HG03565 (cell line): ENCODE data around the gene FSIP1.
A peak's percentile ranks its signal among the peaks of the same experiment; 100 is the strongest.

Experiments
- ATAC-seq: cut with Tn5 transposase; IDR thresholded peaks from one replicate; pipeline ENCODE4 v1.9.1; 2021; ENCODE audit warnings: mild to moderate bottlenecking, moderate library complexity; ENCODE audit not compliant: unreplicated experiment

Gene FSIP1

DNA sequence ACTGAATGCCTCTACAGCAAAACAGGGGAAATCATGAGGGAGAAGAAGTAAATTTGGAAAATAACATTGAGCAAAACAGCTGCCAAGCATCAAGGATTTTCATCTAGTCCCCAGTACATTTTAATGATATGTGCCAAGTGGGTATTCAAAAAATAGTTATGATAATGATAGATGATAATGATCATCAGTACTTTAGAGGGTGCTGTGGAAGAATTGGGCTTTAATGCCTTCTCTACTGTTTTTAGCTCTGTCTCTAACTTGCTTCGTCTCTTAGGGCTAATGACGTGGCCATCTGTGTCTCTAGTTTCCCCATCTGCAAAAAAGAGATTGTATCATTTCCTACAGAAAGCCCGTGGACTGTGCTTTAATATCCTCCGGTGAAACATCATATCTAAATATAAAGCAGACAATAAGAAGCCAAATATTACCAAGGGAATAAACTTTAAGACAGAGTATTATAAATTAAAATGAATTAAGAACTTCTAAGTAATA, 10.2 kb upstream of the FSIP1 start:
- no peak for ATAC-seq

DNA sequence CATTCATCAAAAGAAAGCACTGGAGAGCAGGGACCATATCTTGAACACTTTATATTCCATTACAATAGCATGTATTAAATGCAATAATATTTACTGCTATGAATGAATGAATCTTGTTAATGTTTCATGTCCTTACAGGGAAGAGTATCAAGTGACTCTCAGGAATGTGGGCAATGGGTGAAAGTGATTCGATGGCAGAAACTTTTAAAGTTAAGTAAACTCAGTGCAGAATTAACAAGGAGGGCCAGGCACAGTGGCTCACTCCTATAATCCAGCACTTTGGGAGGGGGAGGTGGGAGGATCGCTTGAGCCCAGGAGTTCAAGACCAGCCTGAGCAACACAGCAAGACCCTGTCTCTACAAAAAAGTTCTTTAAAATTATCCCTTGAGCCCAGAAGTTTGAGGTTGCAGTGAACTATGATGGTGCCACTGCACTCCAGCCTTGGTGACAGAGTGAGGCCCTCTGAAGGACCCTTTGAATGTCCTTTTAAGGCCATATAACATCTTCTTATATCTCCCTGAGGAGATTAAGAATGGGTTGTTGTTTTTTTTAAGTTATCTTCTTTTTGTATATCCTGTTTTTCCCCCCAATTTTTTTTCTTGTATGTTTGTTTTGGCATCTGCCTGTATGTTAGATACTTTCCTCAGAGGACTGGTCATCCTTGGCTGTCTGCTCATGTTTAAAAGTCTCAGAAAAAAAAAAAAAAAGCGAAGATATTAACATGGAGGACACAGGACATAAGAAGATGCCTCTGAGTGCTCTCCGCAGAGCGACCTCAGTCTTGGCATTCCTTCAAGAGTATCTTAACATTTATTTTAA, 9.6 kb upstream of the FSIP1 start:
- no peak for ATAC-seq

DNA sequence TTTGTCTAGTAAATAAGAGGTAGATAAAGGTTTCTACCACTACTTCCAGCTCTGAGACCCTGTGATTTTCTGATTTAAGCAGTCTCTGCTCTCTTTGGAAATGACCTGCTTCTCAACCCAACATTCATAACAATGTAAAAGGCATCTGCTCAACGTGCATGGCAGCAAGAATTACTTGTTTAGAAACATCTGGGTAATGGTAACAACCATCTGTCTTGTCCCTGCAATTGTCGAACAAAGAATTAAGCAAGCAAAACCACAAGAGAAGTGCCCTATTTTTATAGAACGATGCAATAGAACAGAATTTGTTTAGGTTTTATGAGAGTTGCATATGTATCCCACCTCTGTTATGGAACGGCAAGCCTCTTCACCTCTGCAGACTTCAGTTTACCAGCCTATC, 7.1 kb upstream of the FSIP1 start:
- no peak for ATAC-seq

DNA sequence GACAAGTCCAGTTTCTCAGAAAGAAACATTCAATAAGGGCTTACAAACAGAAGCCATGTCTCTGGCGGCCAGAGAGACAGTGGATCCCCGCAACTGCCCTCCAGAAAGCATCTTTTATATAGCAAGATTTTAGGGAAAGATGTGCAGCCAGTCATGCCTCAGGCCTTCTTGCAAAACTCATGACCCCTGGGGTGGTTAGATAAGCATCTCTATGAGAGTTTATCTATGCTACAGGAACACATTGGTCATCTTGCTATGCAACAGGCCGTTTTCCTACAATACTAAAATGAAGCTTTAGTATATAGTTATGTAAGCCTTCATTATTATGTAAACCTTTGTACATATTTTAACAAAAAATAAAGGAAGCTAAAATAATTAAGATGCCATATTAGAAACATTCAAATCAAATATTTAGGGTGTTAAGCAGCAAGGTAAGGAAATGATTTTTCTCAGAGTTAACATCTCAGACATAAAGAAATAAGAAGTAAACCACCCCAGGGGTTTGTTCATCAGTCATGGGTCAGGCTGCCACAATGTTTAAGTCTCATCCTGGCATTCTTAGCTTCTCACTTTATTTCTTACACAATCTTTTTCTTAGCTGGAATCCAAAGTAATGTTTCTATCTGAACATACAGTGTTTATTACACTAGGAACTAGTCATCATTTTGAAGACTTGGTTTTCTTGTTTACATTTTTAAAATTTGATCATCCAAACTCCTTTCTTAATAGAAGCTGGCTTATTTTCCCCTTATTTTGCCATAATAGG, 6.3 kb upstream of the FSIP1 start:
- ATAC-seq: no peak

DNA sequence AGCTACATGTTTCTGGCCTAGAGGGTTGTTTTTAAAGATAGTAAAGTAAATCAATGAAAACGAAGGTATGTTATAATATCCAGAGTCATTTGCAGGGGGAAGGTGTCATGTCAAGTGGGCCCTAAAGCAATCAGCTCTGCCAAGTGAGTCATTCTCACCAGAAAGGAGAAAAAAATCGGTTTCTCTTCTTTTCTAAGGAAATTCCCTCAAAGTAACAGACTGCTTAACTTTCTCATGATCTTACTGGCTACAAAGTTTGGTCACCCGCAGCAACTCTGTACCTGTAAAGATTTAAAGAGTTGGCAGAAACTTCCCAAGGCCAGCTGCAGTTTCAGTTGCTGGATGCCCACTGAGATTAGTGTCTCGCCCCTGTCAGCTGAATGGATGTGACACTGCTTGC, 5.5 kb upstream of the FSIP1 start:
- ATAC-seq: peak; percentile 40

DNA sequence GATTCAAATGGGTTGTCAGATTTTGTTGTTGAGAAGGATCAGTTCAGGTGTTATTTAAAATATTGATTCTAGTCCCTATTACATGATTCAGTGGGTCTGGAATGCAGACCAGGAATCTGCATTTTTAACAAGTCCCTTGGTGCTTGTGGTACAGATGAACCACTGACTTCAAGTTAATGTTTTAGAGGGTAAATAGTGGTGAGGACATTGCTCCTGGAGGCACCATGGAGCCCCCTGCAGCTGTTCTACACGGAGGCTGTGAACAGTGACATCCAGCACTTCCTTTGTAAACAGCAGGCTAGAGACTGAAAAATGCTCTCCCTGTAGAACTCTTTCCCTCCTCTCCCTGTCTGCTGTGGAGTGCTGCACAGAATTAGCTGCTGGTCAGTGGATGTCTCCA, 4.8 kb upstream of the FSIP1 start:
- ATAC-seq: no peak

DNA sequence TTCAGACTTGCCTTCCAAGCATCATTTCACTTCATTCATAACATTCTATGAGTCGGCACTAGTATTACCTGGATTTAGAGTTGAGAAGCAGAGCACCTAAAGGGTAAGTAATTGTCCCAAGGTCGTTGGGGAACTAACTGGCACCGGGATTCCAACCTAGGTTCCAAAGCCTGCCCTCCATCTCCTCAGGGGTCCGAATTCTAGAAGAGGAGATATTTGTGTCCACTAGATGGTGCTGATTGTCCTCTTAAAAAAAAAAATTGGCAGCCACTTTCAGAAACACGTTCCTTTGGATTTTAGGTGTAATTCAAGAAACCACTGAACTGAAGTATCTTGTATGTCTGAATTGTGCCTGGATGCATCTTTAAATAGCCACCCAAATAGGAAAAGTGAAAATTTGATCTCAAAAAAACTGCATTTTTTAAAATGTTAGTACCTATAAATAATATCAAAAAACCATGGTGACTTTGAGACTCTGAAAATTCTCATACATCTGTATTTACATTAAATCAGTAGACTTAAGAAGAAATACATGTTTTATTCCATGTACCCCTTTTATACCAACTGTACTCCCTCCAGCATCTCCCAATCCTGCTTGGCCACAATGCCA, 3.9 kb upstream of the FSIP1 start:
- no peak for ATAC-seq

DNA sequence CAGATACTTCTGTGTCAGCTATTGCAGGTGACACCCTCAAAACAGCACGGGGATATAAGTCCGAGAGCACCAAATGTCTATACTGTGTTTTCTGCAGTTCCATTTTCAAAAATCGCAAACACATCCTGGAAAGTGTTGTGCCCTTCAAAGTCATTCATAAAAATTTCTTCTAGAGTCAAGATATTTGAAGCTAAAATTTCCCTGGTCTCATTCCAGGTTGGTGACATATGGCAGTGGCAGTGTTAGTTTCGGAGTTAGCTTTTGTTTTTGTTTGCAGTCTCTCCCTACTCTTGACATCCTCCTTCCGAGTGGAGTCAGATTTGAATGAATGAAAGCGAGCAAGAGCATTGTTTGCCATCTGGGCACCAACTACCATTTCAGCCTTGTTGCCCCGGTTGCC, 3.2 kb upstream of the FSIP1 start:
- no peak for ATAC-seq

DNA sequence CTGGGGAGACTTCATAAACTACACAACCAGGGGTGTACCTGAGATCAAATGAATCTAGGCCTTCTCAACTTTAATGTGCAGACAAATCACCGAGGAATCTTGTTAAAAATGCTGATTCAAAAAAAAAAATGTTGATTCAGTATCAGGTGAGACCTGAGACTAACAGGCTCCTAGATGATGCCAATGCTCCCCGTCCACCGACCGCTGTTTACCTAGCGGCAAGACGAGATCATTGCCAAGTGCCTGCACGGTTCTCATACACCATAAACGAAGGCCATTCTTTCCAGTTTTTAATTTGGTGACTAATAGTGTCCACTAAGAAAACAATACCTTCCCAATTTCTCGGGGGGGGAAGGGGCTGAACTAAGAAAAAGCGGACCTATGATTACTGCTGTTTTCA, 2.5 kb upstream of the FSIP1 start:
- ATAC-seq: no peak

DNA sequence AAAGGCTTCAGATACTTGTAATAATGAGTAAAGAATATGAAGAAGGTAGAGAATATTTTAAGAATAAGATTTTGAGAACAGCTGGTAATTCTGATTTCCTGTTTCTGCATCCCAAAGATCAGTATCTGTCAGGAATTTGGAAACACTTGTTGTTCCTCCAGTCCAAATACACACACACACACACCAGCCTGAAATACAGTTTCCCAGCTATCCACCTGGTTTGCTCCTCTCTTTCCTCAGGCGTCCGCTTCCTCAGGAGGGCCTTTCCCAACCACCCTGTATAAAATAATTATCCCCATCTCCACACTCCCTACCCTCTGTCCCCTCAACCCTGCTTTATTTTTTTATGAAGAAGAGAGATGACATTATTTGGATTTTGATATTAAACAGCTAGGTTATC, 2.0 kb upstream of the FSIP1 start:
- no peak for ATAC-seq

DNA sequence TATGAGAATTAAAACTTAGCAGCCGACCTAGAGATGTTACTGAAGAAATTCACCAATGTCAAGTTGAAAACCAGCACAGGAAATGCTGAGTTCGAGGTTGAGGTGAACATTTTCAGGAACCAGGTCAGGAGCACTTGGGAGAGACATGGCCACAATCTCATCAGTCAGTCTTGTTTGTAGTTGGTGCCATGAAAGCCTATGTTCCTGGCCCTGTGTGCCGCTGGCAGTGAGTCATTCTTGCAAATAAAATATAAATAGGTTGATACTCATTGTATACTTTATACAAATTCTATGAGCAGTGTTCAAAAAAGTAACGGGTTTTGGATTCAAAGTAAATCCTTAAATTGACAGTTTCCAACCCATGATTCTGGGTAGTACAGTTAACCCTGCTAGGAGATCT, 1.5 kb upstream of the FSIP1 start:
- ATAC-seq: no peak

DNA sequence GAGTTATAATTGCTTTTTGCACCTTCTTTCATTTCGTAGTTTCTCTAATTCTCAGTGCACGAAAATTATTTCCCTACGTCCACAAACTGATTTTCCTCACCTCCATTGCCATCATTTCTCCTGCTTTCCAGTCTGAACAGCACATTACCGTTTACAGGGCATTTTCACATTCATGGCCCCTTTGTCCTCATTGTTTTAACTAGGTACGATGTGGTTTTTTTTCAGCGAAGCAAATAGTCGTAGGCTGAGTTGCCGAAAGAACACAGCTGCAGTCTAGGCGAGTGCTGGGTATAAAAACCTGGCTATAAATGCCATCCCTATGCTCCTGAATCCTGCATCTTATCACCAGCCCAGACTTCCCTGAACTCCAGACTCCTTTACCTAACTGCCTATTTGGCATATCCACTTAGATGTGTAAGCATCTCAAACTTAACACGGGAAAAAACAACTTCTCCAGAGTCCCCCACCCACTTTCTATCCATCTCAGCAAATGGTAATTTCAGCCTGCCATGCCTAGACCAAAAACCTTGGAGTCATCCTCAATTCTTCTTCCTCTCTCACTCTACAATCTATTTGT, 691 bp upstream of the FSIP1 start:
- ATAC-seq: no peak

DNA sequence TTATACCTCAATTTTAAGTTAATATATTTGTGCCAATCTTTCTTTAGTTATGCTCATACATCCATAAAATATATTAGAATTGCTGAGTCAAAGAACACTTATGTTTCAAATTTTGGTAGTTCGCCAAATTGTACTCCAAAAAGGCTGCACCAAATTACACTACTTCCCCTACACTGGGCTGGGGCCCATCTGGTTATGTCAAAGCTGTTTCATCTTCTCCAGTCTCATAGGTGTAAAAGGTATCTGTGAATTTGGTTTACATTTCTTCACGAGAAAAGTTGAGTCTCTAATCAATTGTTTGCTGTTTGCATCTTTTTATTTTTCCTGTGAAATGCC, 706 bp downstream of the FSIP1 start:
- no peak for ATAC-seq

DNA sequence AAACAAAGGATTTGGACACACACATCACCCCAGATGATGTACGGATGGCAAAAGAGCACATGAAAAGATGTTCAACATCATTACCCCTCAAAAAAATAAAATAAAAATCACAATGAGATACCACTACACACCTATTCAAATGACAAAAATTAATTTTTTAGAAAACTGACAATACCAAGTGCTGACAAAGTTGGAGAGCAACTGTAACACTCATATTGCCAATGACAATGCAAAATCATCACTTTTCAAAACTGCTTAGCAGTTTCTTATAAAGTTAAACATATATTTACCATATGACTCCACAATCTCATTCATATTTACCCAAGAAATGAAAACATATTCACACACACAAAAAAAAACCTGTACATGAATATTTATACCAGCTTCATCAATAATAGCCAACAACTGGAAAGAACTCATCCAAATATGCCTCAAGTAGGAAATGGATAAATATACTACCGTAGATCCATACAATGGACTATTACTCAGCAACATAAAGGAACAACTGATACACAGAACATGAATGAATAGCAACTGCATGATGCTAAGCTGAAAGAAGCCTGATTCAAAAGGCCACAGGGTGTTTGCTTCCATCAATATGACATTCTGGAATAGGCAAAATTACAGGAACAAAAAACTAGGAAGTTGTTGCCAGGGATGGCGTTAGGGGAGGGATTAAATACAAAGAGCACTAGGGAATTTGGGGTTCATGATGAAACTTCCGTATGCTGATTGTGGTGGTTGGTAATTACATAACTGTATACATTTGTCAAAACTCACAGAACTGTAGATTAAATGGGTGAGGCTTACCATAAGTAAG, 1.3 kb downstream of the FSIP1 start:
- no peak for ATAC-seq

DNA sequence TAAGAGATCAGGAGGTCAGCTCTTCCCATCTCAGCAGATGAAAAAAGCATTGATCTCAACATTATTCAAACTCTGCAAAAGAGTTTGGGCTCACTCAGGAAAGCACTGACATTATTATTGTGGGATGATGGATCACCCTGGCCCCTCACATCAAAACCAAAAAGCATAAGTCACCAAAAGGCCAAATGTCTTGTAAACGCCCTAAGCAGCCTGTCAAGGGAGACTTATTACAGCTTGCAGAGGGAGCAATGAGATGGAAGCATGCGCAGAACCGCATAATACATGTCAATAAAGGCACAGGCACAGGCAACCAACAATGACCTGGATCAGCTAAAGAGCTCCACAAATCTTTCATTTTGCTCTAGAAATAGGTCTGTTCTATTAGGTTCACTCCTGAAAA, 4.6 kb downstream of the FSIP1 start:
- ATAC-seq: no peak

DNA sequence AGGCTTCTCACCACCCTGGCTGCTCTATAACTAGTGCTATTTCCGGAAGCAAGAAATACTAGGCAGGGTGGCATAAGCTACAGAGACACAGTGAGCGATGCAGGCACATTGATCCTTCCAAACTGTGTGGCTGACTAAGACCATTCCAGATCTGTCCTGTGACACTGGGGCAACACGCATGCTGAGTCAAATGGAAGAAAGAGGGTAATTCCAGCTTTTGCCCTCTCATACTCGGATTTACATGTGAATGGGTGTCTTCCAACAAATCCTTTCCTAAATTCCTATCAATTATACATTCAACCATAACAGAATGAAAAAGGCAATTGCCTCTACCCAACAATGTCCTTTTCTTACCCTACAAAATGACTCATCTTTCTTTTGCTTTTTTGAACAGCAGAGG, 5.1 kb downstream of the FSIP1 start:
- ATAC-seq: no peak

DNA sequence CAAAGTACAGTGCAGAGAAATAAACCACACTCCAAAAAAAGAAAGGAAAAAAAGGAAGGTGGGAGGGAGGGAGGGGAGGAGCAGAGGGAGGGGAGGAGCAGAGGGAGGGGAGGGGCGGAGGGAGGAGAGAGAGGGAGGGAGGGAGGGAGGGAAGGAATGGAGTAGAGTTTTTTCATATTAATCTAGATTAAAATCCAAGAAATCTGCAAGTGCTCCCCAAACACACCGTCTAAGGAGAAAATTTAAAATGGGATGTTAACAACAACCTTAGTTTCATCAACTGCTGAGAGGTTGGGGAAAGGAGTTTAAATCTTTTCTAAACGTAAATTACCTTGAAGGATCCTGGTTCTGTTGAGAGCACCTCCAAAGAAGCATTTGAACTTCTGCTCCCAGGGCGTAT, 6.6 kb downstream of the FSIP1 start:
- ATAC-seq: no peak

DNA sequence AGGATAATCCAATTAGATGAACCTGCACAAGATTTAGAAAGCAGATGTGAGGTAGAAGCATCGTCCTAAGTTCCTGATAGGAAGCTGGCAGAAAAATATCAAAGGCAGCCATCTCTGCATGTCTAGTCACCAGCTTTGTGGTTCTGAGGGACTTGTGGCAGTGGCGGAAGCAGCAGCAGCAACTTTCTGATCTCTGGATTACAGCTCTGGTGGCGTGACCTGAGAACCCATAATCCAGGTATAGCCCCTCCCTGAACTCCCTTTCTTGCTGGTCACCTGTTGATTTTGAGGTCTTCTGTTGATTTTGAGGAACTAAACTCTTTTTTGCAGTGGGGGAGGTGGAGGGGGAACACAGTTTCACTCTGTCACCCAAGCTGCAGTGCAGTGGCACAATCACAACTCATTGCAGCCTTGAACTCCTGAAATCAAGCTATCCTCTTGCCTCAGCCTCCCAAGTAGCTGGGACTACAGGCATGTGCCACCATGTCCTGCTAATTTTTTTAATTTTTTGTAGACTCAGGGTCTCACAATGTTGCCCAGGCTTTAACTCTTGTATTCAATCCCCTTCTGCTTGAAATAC, 7.9 kb downstream of the FSIP1 start:
- ATAC-seq: no peak

DNA sequence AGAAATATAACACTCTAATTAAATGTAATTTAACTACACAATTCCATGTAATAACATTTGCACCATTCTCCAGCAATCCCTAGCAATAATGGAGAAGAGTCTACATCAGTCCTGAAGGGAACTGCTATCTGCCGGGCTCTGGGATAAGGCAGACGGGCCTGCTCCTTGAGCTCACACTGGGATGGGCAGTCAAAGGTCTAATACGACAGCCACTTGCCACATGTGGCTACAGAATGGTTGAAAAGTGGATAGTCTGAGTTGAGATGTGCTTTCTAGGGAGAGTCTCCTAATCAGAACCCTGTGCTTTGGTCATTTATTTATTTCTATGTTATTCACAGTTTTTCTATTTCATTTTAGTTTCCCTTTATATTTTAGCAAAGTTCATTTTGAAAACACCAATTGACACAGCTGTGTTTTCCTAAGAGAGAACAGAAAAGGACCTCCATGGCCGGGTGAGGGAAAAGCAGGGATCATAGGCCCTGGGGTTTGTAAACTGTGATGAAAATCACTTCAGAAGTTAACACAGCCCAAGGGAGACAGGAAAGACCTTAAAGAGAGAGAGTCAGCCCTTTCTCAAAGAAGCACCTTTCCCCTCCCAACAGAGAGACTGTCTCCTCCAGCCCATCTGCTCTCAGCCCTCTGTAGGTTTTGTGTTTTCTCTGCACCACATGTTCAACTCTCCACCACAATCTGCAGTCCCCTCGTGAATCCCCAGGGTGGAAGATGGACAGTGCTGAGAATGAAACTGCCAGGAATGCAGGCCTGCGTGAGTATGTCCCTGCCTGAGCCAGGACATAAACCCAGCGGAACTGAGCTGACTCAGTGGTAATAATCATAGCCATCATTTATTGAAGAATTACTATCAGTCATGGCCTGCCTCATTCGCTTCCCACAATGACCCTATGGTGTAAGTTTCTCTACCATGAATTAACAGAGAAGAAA, 11.6 kb downstream of the FSIP1 start:
- ATAC-seq: no peak
